Measurements from ENCODE around the gene CD1D. TPM values are rescaled to one million over a fixed set of nuclear protein-coding genes. Genes with fewer than 3 reads are reported as not detected.

The CD1D gene
- total and polyA plus RNA-seq, 7 donors, result 0.60 to 5.9 (median 2.3) TPM

- peaks cover 0 to 43% (median 15%) of the 10 kb centered on the region in 3 donors for H3K27me3 ChIP-seq
- H3K9me3 ChIP-seq, result no peaks in the 10 kb centered on the region
- no peak for DNase-seq
- TF ChIP-seq POLR2A (IDR thresholded peaks at IDR 0.05) (no peak), POLR2AphosphoS5 (IDR thresholded peaks at IDR 0.05) (no peak), CTCF (IDR thresholded peaks at IDR 0.05) (no peak), EP300 (IDR thresholded peaks at IDR 0.05) (no peak)
- no peaks in the 10 kb centered on the region for H3K36me3 ChIP-seq
- intact Hi-C loops (cut with DNase I), result no loop called here
- 69 to 72% methylated on average over 3 of the region's 3 CpGs for WGBS, 2 donors
- no peak overlapping the region for H3K27ac ChIP-seq
- H3K4me3 ChIP-seq, result no peak overlapping the region
- H3K4me1 ChIP-seq, result peaks cover 0 to 14% (median 6%) of the 10 kb centered on the region in 4 donors
Observed at GRCh38 chr1:158186180-158186579, 5.5 kb downstream of the CD1D start.

GRCh38 chr1:158188611-158189010, 7.9 kb downstream of the CD1D start:
- no peak for DNase-seq
- WGBS, 2 donors, result 83 to 85% methylated on average over 4 of the region's 4 CpGs
- H3K36me3 ChIP-seq, result no peaks in the 10 kb centered on the region
- no peaks in the 10 kb centered on the region for H3K9me3 ChIP-seq
- intact Hi-C loops (cut with DNase I), result no loop called here
- no peak overlapping the region for H3K4me3 ChIP-seq
- TF ChIP-seq EP300 (IDR thresholded peaks at IDR 0.05) (no peak), CTCF (IDR thresholded peaks at IDR 0.05) (no peak), POLR2AphosphoS5 (IDR thresholded peaks at IDR 0.05) (no peak), POLR2A (IDR thresholded peaks at IDR 0.05) (no peak)
- peaks cover 0 to 9% (median 0%) of the 10 kb centered on the region in 4 donors for H3K4me1 ChIP-seq
- peaks cover 0 to 23% (median 0%) of the 10 kb centered on the region in 3 donors for H3K27me3 ChIP-seq
- H3K27ac ChIP-seq, result no peak overlapping the region

DNA sequence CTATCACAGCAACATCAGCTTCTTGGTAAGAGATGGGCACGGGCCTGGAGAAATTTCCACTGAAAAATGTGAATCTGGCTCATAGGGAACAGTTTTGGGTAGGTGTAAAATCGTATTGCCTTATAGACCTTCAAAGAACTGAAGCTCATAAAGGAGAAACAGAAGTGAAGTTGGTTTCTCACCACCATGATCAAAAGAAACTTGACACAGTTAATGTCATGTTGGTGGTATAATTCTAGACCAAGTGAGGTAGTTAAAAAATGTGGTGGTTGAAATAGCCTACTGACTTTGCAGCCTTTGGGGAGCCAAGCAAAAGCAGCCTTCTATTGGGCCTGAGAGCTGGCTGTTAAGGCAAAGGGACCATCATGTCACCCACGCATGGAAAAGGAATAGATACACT, 8.9 kb downstream of the CD1D start:
- H3K27me3 ChIP-seq, result peaks cover 0 to 23% (median 0%) of the 10 kb centered on the region in 3 donors
- DNase-seq, result no peak
- H3K9me3 ChIP-seq, result no peaks in the 10 kb centered on the region
- peaks cover 0 to 9% (median 0%) of the 10 kb centered on the region in 4 donors for H3K4me1 ChIP-seq
- no peak overlapping the region for H3K27ac ChIP-seq
- TF ChIP-seq POLR2AphosphoS5 (IDR thresholded peaks at IDR 0.05), result no peak
- TF ChIP-seq CTCF (IDR thresholded peaks at IDR 0.05), result no peak
- TF ChIP-seq POLR2A (IDR thresholded peaks at IDR 0.05), result no peak
- TF ChIP-seq EP300 (IDR thresholded peaks at IDR 0.05), result no peak
- no peaks in the 10 kb centered on the region for H3K36me3 ChIP-seq
- H3K4me3 ChIP-seq, result no peak overlapping the region
- intact Hi-C loops (cut with DNase I), result no loop called here
- 70 to 78% methylated on average over 3 of the region's 3 CpGs for WGBS, 2 donors

GRCh38 chr1:158191299-158191698, 10.6 kb downstream of the CD1D start:
- H3K27me3 ChIP-seq, result peaks cover 0 to 23% (median 0%) of the 10 kb centered on the region in 3 donors
- intact Hi-C loops (cut with DNase I), result no loop called here
- no peaks in the 10 kb centered on the region for H3K36me3 ChIP-seq
- WGBS, 2 donors, result 55 to 70% methylated on average over 6 of the region's 6 CpGs
- no peak overlapping the region for H3K4me3 ChIP-seq
- peaks cover 0 to 5% (median 0%) of the 10 kb centered on the region in 4 donors for H3K4me1 ChIP-seq
- no peak for DNase-seq
- no peaks in the 10 kb centered on the region for H3K9me3 ChIP-seq
- H3K27ac ChIP-seq, result no peak overlapping the region
- TF ChIP-seq POLR2A (IDR thresholded peaks at IDR 0.05) (no peak), CTCF (IDR thresholded peaks at IDR 0.05) (no peak), EP300 (IDR thresholded peaks at IDR 0.05) (no peak), POLR2AphosphoS5 (IDR thresholded peaks at IDR 0.05) (no peak)

DNA sequence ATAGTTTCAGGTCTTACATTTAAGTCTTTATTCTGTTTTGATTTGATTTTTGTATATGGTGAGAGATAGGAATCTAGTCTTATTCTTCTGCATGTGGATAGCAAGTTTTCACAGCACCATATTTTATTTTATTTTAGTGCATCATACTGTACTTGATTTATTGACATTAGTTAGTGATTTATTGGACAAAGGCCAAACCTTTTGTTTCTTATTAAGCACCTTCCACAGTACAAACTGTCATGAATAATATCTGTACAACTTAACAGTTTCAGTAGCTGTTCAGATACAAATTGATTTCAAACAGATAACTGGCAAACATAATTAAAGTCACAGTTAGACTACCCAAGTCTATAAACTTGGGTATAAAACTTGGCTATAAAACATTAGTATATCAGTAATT, 15.8 kb downstream of the CD1D start:
- intact Hi-C loops (cut with DNase I), result no loop called here
- H3K4me1 ChIP-seq, result no peaks in the 10 kb centered on the region
- H3K4me3 ChIP-seq, result no peak overlapping the region
- peaks cover 0 to 6% (median 0%) of the 10 kb centered on the region in 3 donors for H3K27me3 ChIP-seq
- H3K36me3 ChIP-seq, result no peaks in the 10 kb centered on the region
- H3K27ac ChIP-seq, result no peak overlapping the region
- H3K9me3 ChIP-seq, result no peaks in the 10 kb centered on the region
- no peak for DNase-seq
- no peak for TF ChIP-seq CTCF (IDR thresholded peaks at IDR 0.05)
- TF ChIP-seq POLR2A (IDR thresholded peaks at IDR 0.05), result no peak
- TF ChIP-seq EP300 (IDR thresholded peaks at IDR 0.05), result no peak
- TF ChIP-seq POLR2AphosphoS5 (IDR thresholded peaks at IDR 0.05), result no peak

Data from sigmoid colon (tissue), 7 donors.